Stimulated activated naive CD8-positive, alpha-beta T cell treated with anti-CD3 and anti-CD28 coated beads, Interleukin-15, amount 100 ng/mL, for 72 hours (primary cell): ENCODE measurements around the gene SYCE1.
A peak's percentile ranks its signal among the peaks of the same experiment; 100 is the strongest.
"Not testable (repeated sequence)": the region's sequence is repeated elsewhere in the genome, so short reads cannot be mapped to it uniquely, and the experiment has no call there.

Source experiments
- ATAC-seq: fragments of 150-1000 bp; cut with Tn5 transposase; 2 replicates; pipeline ENCODE4 v1.10.0; 2021; ENCODE audit warnings: mild to moderate bottlenecking, moderate library complexity
- DNase-seq, 2 donors: peaks; one replicate each; pipeline ENCODE4 v3.0.0; 2021 to 2022
- H3K27ac Mint-ChIP-seq, 2 donors: one replicate each; pipeline ENCODE4 v1.8.0; 2022; ENCODE audit warnings: mild to moderate bottlenecking in 2 of 2, mixed read lengths in 2 of 2, moderate library complexity in 2 of 2
- H3K27me3 Mint-ChIP-seq: one replicate; pipeline ENCODE4 v1.8.0; 2022; ENCODE audit warnings: mixed read lengths
- H3K4me1 Mint-ChIP-seq: one replicate; pipeline ENCODE4 v1.8.0; 2022; ENCODE audit warnings: mild to moderate bottlenecking, mixed read lengths
- H3K4me3 Mint-ChIP-seq, 2 donors: one replicate each; pipeline ENCODE4 v1.8.0; 2022; ENCODE audit warnings: mild to moderate bottlenecking in 2 of 2, mixed read lengths in 2 of 2, moderate library complexity in 1 of 2
- H3K9me3 Mint-ChIP-seq, 2 donors: one replicate each; pipeline ENCODE4 v1.8.0; 2022; ENCODE audit warnings: mixed read lengths in 2 of 2

SYCE1 gene

GRCh38 chr10:133568831-133569527 lies 3.6 kb upstream of the SYCE1 start:
- H3K9me3 Mint-ChIP-seq: peaks cover 10 to 21% of the 10 kb centered on the region in 2 donors
- not testable (repeated sequence) for H3K27ac Mint-ChIP-seq, H3K4me1 Mint-ChIP-seq, DNase-seq, H3K4me3 Mint-ChIP-seq
- H3K27me3 Mint-ChIP-seq: peaks cover 31% of the 10 kb centered on the region
- peak; percentile 65 for ATAC-seq

- H3K9me3 Mint-ChIP-seq: peaks cover 6 to 14% of the 10 kb centered on the region in 2 donors
- no peaks in the 10 kb centered on the region for H3K4me1 Mint-ChIP-seq
- ATAC-seq: no peak
- no peak for DNase-seq
- H3K27me3 Mint-ChIP-seq: peaks cover 33% of the 10 kb centered on the region
- H3K4me3 Mint-ChIP-seq: no peak overlapping the region
- H3K27ac Mint-ChIP-seq: no peak overlapping the region
These were observed 2.9 kb upstream of the SYCE1 start for GRCh38 chr10:133568287-133568614.

- Mint-ChIP-seq H3K4me1 (no peaks in the 10 kb centered on the region), H3K9me3 (peaks cover under 1 to 9% of the 10 kb centered on the region in 2 donors), H3K4me3 (no peak overlapping the region), H3K27ac (no peak overlapping the region), H3K27me3 (peaks cover 33% of the 10 kb centered on the region)
- ATAC-seq (no peak), DNase-seq (no peak)
These were observed 2.4 kb upstream of the SYCE1 start for GRCh38 chr10:133567609-133568286.

- H3K9me3 Mint-ChIP-seq: peaks cover 0 to 7% of the 10 kb centered on the region in 2 donors
- H3K4me1 Mint-ChIP-seq: no peaks in the 10 kb centered on the region
- H3K27me3 Mint-ChIP-seq: peaks cover 38% of the 10 kb centered on the region
- ATAC-seq (no peak), DNase-seq (no peak)
- no peak overlapping the region for H3K4me3 Mint-ChIP-seq
- no peak overlapping the region for H3K27ac Mint-ChIP-seq
These were observed 1.7 kb upstream of the SYCE1 start for GRCh38 chr10:133567119-133567518.

- DNase-seq (no peak), ATAC-seq (no peak)
- Mint-ChIP-seq H3K4me1 (no peaks in the 10 kb centered on the region), H3K9me3 (peaks cover 0 to 7% of the 10 kb centered on the region in 2 donors), H3K27me3 (peaks cover 46% of the 10 kb centered on the region), H3K4me3 (no peak overlapping the region), H3K27ac (no peak overlapping the region)
These were observed 567 bp downstream of the SYCE1 start for GRCh38 chr10:133564816-133565215.

GRCh38 chr10:133559216-133559615 lies 6.2 kb downstream of the SYCE1 start:
- peak overlapping the region in 1 of 2 donors; percentile 68 for H3K27ac Mint-ChIP-seq
- peaks cover 53% of the 10 kb centered on the region for H3K27me3 Mint-ChIP-seq
- H3K4me3 Mint-ChIP-seq: no peak overlapping the region
- H3K9me3 Mint-ChIP-seq: no peaks in the 10 kb centered on the region
- ATAC-seq: no peak
- DNase-seq: no peak
- no peaks in the 10 kb centered on the region for H3K4me1 Mint-ChIP-seq

- H3K27ac Mint-ChIP-seq: no peak overlapping the region
- no peak for DNase-seq
- H3K4me1 Mint-ChIP-seq: no peaks in the 10 kb centered on the region
- H3K4me3 Mint-ChIP-seq: no peak overlapping the region
- peaks cover 46% of the 10 kb centered on the region for H3K27me3 Mint-ChIP-seq
- no peaks in the 10 kb centered on the region for H3K9me3 Mint-ChIP-seq
- no peak for ATAC-seq
These were observed 8.0 kb downstream of the SYCE1 start for GRCh38 chr10:133557381-133557780.

- Mint-ChIP-seq H3K27ac (no peak overlapping the region), H3K4me3 (no peak overlapping the region), H3K4me1 (no peaks in the 10 kb centered on the region), H3K27me3 (peaks cover 37% of the 10 kb centered on the region), H3K9me3 (no peaks in the 10 kb centered on the region)
- DNase-seq (no peak), ATAC-seq (no peak)
These were observed 9.9 kb downstream of the SYCE1 start for GRCh38 chr10:133555521-133555920.

GRCh38 chr10:133554600-133554999 lies 10.8 kb downstream of the SYCE1 start:
- Mint-ChIP-seq H3K4me3 (no peak overlapping the region), H3K4me1 (no peaks in the 10 kb centered on the region), H3K27me3 (peaks cover 41% of the 10 kb centered on the region), H3K27ac (no peak overlapping the region), H3K9me3 (peaks cover under 1 to 3% of the 10 kb centered on the region in 2 donors)
- ATAC-seq: no peak
- DNase-seq: no peak

GRCh38 chr10:133544506-133544905 lies 20.9 kb downstream of the SYCE1 start:
- H3K4me3 Mint-ChIP-seq: no peak overlapping the region
- H3K9me3 Mint-ChIP-seq: peaks cover 22 to 24% of the 10 kb centered on the region in 2 donors
- ATAC-seq: no peak
- peaks cover 41% of the 10 kb centered on the region for H3K27me3 Mint-ChIP-seq
- no peak overlapping the region for H3K27ac Mint-ChIP-seq
- H3K4me1 Mint-ChIP-seq: peaks cover 7% of the 10 kb centered on the region
- no peak for DNase-seq

- ATAC-seq, H3K4me1 Mint-ChIP-seq, DNase-seq, H3K4me3 Mint-ChIP-seq, H3K27ac Mint-ChIP-seq, H3K9me3 Mint-ChIP-seq: not testable (repeated sequence)
- peaks cover 12% of the 10 kb centered on the region for H3K27me3 Mint-ChIP-seq
These were observed 23.9 kb downstream of the SYCE1 start for GRCh38 chr10:133541441-133541975.

- Mint-ChIP-seq H3K9me3 (no peaks in the 10 kb centered on the region), H3K27me3 (peaks cover 11% of the 10 kb centered on the region), H3K27ac (no peak overlapping the region), H3K4me1 (no peaks in the 10 kb centered on the region), H3K4me3 (no peak overlapping the region)
- no peak for ATAC-seq
- no peak for DNase-seq
These were observed 27.5 kb downstream of the SYCE1 start for GRCh38 chr10:133537546-133538545.

GRCh38 chr10:133536198-133536597 lies 29.2 kb downstream of the SYCE1 start:
- H3K4me3 Mint-ChIP-seq: no peak overlapping the region
- peaks cover 27% of the 10 kb centered on the region for H3K27me3 Mint-ChIP-seq
- no peak overlapping the region for H3K27ac Mint-ChIP-seq
- no peaks in the 10 kb centered on the region for H3K4me1 Mint-ChIP-seq
- no peaks in the 10 kb centered on the region for H3K9me3 Mint-ChIP-seq
- DNase-seq (no peak), ATAC-seq (no peak)

GRCh38 chr10:133534417-133534816 lies 31.0 kb downstream of the SYCE1 start:
- Mint-ChIP-seq H3K4me3 (no peak overlapping the region), H3K9me3 (no peaks in the 10 kb centered on the region)
- ATAC-seq: no peak

GRCh38 chr10:133532871-133533270 lies 32.5 kb downstream of the SYCE1 start:
- DNase-seq: no peak
- Mint-ChIP-seq H3K27ac (no peak overlapping the region), H3K4me3 (no peak overlapping the region), H3K27me3 (peaks cover 61% of the 10 kb centered on the region), H3K9me3 (no peaks in the 10 kb centered on the region), H3K4me1 (peaks cover 30% of the 10 kb centered on the region)
- no peak for ATAC-seq

More at GRCh38 chr10:133534417-133534816, 31.0 kb downstream of the SYCE1 start:
- DNase-seq: no peak
- H3K4me1 Mint-ChIP-seq: peaks cover 14% of the 10 kb centered on the region
- peaks cover 45% of the 10 kb centered on the region for H3K27me3 Mint-ChIP-seq
- H3K27ac Mint-ChIP-seq: no peak overlapping the region
